Spleen (tissue), 7 donors: Measurements from ENCODE around the gene ITGB6.

Experiments used
- CTCF ChIP-seq, 11 experiments: fragments of 200-600 bp in 7 of 11; fragments of 450-650 bp in 4 of 11; sonication (generic) in 4 of 11; IDR thresholded peaks in 8 of 11; conservative IDR thresholded peaks in 3 of 11; 1 replicate in 7 of 11; 2 replicates in 4 of 11; pipeline versions ENCODE4 v1.4.0 to v1.8.0; 2016 to 2021; ENCODE audit warnings: antibody characterized with exemption in 11 of 11, inconsistent platforms in 4 of 11, mild to moderate bottlenecking in 1 of 11
- POLR2A ChIP-seq, 3 donors: fragments of 450-650 bp; IDR thresholded peaks; one replicate each; pipeline ENCODE4 v1.5.1; 2017; ENCODE audit warnings: antibody characterized with exemption in 3 of 3, mild to moderate bottlenecking in 1 of 3
- donor health status: DM: no; HTN: no; CAD: no; lungs with moderate emphysema.
- donor health status: DM: no; HTN: no; CAD: no.
- donor health status: DM: no; HTN: no; CAD: no.

GRCh38 chr2:160223560-160223959 lies 23.5 kb upstream of the ITGB6 start:
- TF ChIP-seq CTCF (IDR thresholded peaks at IDR 0.05 in 8 of 11, conservative IDR thresholded peaks at IDR 0.05 in 3 of 11): no peak
- no peak for TF ChIP-seq POLR2A (IDR thresholded peaks at IDR 0.05)
